Heart left ventricle (tissue), 13 donors: ENCODE results near the gene SIPA1.

Experiments
- POLR2A ChIP-seq, 2 donors: fragments of 450-650 bp; IDR thresholded peaks; one replicate each; pipeline ENCODE4 v1.6.1; 2017; ENCODE audit warnings: antibody characterized with exemption in 2 of 2, mild to moderate bottlenecking in 2 of 2, moderate library complexity in 2 of 2
- TF ChIP-seq, protein P1 (sequence below), 12 donors: fragments of 200-600 bp; sonication (generic) in 4 of 12; IDR thresholded peaks; one replicate each; pipeline versions ENCODE4 v1.5.0 to v1.8.0; 2018 to 2022; ENCODE audit warnings: antibody characterized with exemption in 12 of 12, mild to moderate bottlenecking in 5 of 12
- donor health status: ischemic (EF 13 %, LVEDD 7.1; RV severe dilation, severe dysfunction).
- donor health status: DM: no; HTN: yes; CAD: no.
- donor health status: DM: no; HTN: no; CAD: no.
- donor health status: ischemic (EF 25% LVEDD 6.9; RV normal size, moderate dysfunction).
- donor health status: ischemic (EF 25% LVEDD 5.7; RV mildly dilated, moderate dysfunction).
- donor health status: ischemic (EF 35%, LVEDD 5.7; RV mildly dilated, moderate dysfunction).
- donor health status: nonischemic (EF 11% LVEDD 7.7; RV severe dilation, severe dysfunction).
- donor health status: DM: yes; HTN: yes; CAD: no.
- donor health status: PGD.
- donor health status: ischemic (EF 29% LVEDD 5.4; RV normal size, mild dysfunction).
- donor health status: nonischemic (EF 23%, LVEDD 6.1; RV moderate dilation, normal function).

DNA sequence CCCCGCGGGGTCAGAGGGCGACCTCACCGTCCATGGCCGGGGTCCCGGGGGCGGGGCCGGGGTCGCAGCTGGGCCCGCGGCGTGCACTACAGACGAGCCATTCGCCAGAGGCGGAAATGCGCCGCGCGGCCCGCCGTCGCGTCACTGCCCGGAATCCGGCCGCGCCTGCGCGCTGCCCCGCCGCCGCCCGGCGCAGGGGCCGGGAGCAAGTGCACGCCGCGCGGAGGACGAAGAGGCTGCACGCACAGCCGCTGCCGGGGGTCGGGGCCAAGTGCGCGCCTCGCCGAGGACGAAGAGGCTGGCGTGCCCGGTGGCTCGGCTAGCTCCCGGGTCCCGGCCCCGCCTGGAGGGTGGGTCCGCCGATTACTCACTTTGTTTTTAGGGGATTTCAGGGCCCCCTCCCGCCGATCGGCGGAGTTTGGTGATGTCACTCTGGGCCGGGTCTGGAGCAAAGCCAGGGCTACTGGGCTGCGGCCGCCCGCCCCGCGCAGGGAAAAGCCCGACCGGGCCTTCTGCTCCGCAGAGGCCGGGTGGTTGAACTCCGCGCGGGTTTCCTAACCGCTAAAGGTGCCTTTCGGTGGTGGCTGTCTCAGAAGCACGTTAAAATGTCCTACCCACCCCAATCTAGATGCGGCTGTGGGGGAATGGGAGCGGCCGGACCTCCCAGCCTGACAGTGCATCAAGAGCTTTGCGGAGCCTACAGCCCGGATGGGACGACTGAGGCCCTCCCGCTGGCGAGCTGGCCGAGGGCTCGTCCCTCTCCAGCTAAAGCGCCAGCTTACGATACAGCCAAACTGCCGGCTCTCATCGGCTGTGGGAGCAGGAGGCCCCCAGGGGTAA is 25.1 kb downstream of the SIPA1 start, which contains the start of gene RELA:
- TF ChIP-seq, protein P1, sequence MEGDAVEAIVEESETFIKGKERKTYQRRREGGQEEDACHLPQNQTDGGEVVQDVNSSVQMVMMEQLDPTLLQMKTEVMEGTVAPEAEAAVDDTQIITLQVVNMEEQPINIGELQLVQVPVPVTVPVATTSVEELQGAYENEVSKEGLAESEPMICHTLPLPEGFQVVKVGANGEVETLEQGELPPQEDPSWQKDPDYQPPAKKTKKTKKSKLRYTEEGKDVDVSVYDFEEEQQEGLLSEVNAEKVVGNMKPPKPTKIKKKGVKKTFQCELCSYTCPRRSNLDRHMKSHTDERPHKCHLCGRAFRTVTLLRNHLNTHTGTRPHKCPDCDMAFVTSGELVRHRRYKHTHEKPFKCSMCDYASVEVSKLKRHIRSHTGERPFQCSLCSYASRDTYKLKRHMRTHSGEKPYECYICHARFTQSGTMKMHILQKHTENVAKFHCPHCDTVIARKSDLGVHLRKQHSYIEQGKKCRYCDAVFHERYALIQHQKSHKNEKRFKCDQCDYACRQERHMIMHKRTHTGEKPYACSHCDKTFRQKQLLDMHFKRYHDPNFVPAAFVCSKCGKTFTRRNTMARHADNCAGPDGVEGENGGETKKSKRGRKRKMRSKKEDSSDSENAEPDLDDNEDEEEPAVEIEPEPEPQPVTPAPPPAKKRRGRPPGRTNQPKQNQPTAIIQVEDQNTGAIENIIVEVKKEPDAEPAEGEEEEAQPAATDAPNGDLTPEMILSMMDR (IDR thresholded peaks at IDR 0.05), result peak in 1 of 12 donors; percentile 11
- TF ChIP-seq POLR2A (IDR thresholded peaks at IDR 0.05), result peak in 1 of 2 donors; percentile 84
